Left lobe of liver (tissue), 2 donors: Measurements from ENCODE around the gene FALEC. TPM values are rescaled to one million over a fixed set of nuclear protein-coding genes. Genes with fewer than 3 reads are reported as not detected.

ENCODE experiments used
- ATAC-seq: fragments of 200-7000 bp; cut with Tn5 transposase; one replicate; pipeline ENCODE4 v1.9.1; 2020; ENCODE audit warnings: mild to moderate bottlenecking, moderate library complexity
- DNase-seq: peaks from one replicate; pipeline ENCODE4 v3.0.0-alpha.2; 2020; ENCODE audit warnings: low spot score
- total RNA-seq: library from RNA; stranded (reverse); gene quantifications from one replicate; pipeline ENCODE4 v1.2.1, GENCODE V29; 2021
- donor health status: DM: no; HTN: no; CAD: no; lungs with moderate emphysema.
- donor health status: DM: no; HTN: yes; CAD: no.

The FALEC gene
- total RNA-seq, 1 donor from 2014 or later: 0.35 TPM

DNA sequence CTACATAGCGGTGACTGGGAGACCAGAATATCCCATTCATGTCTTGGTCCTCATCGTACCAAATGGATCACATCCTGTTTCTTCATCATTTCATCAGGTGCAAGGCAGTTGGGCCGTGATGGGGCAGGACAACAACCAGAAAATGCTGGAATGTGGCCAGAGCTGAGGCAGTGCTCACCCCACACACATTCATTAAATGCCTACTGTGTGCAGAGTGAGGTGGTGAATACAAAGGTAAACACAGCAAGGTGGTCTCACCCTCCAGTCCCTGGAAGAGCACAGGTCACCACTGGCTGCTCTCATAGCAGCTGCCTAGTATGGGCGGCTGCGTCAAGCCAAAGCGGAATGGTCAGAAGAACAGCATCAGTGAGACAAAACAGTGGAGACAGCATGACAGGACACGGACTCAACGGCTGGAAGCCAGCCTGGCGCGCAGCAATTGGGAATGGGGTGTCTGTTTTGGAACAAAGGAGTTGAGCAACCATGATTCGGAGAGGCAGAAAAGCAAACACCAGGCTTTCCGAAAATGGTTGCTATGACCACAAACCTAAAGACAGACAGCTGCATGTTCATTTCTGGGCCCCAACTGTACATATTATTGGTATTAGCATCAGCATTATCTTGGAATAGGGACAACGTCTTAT is 28.1 kb downstream of the FALEC start:
- ATAC-seq (peak; percentile 75), DNase-seq (peak; percentile 70)

GRCh38 chr1:150544204-150544603 is 28.7 kb downstream of the FALEC start:
- DNase-seq (no peak), ATAC-seq (peak; percentile 43)

GRCh38 chr1:150545486-150546032 is 30.0 kb downstream of the FALEC start:
- DNase-seq (no peak), ATAC-seq (no peak)

GRCh38 chr1:150546294-150546937 is 30.9 kb downstream of the FALEC start:
- ATAC-seq: no peak
- no peak for DNase-seq

DNA sequence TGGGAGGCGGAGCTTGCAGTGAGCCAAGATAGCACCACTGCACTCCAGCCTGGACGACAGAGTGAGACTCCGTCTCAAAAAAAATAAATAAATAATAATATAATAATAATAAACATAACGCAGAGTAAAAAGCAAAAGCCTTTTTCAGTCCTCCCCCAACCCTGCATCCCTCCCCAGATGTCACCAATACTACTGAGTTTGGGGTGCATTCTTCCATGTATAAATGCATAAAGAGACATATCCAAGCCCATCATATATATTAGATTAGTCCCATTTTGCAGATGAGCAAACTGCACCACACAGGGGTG is 32.7 kb downstream of the FALEC start:
- DNase-seq: no peak
- no peak for ATAC-seq

DNA sequence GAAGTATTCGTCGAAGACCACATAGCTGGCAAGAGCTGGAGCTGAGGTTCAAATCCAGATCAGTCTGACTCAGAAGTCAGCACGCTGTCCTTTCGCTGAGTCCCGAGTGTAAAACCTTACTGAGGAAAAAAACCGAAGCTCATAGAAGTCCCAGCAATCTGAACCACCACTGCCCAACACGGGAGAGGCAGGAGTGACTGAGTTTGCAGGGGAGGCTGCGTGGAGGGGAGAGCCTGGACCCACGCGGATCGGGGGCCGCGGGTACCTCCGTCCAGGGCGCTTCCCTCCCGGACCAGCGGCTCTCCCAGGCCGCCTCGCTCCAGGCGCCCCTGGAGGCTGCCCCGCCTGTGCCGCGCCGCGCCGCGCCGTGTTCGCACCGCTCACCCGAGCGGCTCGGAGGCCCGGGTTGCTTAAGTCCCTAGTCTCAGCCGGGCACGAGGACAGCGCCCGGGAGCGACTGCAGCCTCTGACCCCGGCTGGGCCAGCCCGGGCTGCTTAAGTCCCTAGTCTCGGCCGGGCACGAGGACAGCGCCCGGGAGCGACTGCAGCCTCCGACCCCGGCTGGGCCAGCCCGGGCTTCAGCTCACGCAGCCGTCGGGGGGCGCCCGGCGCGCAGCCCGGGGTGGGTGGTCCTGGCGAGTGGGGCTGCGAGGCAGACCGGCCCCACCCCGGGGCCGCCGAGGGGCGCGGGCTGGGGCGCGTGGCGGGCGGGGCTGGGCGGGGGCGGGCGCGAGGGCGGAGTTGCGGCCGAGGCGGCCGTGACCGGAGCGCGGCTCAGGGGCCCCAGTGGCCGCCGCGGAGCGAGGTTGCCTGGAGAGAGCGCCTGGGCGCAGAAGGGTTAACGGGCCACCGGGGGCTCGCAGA is 33.3 kb downstream of the FALEC start, which contains the start of gene ADAMTSL4:
Gene ADAMTSL4, plus strand, starts transcription at position 777 of the 864 bp plus-strand sequence. CDS start 2,881 bp downstream, outside the sequence.
- peak; percentile 74 for ATAC-seq

DNA sequence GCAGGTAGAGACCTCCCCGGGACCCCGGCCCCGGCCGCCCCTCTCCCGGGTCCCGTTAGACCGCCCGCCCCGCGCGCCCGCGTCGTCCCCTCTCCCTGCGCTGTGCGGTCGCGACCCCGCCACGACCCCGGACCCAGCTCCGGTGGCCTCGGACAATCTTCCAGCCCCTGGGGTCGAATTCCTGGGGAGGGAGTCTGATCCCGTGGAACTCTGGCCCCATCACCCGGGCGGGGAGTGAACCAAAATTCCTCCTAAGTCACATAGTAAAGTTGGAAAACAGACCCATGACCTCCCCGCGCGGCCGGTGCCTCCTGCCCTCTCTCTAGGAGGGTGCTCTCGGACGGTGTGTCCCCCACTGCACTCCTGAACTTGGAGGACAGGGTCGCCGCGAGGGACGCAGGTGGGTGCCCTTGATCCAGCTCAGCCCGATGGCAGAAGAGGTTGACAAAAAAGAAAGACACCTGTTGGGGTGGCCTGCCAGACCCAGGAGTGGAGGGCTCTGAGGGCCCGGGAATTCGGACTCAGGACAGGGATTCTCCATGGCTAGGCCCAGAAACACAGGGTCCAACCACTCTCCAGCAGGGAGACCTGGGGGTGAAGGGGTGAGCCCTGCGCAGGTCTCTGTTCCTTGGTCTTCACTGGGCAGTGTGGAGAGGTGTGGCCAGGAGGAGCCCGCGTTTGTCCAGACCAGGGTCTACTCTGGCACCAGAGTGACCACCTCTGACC is 34.1 kb downstream of the FALEC start:
- DNase-seq: peak; percentile 69
- peak; percentile 37 for ATAC-seq

More for the DNA sequence above, 33.3 kb downstream of the FALEC start, which contains the start of gene ADAMTSL4:
- peak; percentile 88 for DNase-seq

- ATAC-seq (no peak), DNase-seq (no peak)
Measured at GRCh38 chr1:150550222-150551050, 34.9 kb downstream of the FALEC start.

DNA sequence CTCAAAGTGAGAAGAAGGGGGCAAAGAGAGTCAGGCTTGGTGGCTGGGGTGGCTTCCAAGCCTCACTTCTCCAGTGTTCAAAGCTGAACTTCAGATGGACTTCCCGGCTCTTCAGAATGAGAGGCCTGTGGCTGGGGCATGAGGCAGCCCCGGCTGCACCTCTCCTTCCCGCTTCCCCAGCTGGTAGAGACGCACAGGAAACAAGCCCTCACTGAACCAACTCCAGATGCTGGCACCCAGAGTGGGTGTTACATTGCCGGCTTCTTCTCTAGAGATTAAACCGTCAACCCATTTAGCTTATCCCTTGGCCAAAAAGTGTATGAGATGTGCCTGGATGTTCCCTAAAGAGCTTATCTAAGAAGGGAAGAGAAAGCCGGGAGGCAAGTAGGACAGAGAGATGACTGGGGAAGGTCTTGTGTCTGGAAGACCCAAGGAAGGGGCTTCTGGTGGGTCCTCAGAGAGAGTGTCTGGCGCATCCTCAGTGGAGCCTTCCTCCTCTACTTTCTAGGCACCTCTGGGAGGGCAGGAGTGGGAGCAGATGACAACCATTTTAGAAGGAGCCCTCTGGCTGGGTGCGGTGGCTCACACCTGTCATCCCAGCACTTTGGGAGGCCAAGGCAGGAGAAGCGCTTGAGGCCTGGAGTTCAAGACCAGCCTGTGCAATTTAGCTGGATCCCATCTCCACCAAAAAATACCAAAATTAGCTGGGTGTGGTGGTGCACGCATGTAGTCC is 35.7 kb downstream of the FALEC start:
- no peak for DNase-seq
- ATAC-seq: no peak

DNA sequence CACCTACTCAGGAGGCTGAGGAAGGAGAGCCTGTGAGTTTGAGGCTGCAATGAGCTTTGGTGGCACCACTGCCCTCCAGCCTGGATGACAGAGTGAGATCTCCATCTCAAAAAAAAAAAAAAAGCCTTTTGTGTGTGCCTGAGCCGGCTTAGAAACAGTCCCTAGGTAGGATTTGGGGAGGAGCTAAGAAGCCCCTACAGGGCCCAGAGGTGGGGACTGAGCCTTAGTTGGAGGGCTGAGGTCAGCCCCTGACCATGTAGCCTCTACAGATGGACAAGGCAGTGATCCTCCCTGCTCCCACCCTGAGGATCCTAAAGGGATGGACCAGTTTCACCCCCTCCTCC is 36.2 kb downstream of the FALEC start:
- no peak for DNase-seq
- no peak for ATAC-seq

GRCh38 chr1:150552128-150552910 is 36.8 kb downstream of the FALEC start:
- peak; percentile 87 for DNase-seq
- peak; percentile 68 for ATAC-seq

GRCh38 chr1:150552911-150553289 is 37.3 kb downstream of the FALEC start:
- no peak for ATAC-seq
- DNase-seq: no peak

- no peak for DNase-seq
Measured at GRCh38 chr1:150553392-150554085, 38.0 kb downstream of the FALEC start.

GRCh38 chr1:150554086-150554452 is 38.5 kb downstream of the FALEC start:
- no peak for ATAC-seq
- no peak for DNase-seq

More at GRCh38 chr1:150553392-150554085, 38.0 kb downstream of the FALEC start:
- ATAC-seq: no peak

GRCh38 chr1:150555198-150555970 is 39.8 kb downstream of the FALEC start:
- ATAC-seq (no peak), DNase-seq (no peak)

DNA sequence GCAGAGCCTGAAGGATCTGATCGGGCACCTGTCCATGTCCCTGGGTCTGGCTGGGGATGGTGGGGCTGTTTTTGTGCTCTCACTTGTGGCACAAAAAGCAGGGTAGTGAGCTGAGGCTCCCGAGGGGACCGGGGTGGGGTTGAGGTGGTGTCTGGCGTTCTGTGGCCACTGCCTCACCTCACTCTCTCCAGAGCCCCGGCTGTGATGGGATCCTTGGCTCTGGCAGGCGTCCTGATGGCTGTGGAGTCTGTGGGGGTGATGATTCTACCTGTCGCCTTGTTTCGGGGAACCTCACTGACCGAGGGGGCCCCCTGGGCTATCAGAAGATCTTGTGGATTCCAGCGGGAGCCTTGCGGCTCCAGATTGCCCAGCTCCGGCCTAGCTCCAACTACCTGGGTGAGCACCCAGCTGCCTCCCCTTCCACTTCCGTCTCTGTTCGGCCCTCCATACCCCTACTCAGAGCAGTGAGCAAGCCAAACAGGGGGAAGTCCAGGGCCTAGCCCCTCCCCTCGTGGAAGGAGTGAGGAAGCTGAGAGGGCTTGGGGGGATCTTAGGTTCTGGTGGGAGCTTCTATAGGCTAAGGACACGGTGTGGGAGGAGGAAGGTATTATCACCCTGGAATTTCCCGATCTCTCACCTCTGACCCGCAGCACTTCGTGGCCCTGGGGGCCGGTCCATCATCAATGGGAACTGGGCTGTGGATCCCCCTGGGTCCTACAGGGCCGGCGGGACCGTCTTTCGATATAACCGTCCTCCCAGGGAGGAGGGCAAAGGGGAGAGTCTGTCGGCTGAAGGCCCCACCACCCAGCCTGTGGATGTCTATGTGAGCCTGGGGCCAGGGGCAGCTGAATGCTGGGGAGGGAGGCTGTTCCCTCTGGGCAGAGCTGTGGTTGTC is 40.7 kb downstream of the FALEC start:
- DNase-seq: no peak

More for the DNA sequence above, 40.7 kb downstream of the FALEC start:
- no peak for ATAC-seq
